Gastrocnemius medialis (tissue), 4 donors: ENCODE measurements around the gene PVALB. TPM values are rescaled to one million over a fixed set of nuclear protein-coding genes. Genes with fewer than 3 reads are reported as not detected.

Experiments used
- ATAC-seq, 2 donors: fragments of 150-250 bp; one replicate each; pipeline ENCODE4 v1.9.1; 2016
- DNase-seq, 2 donors: peaks; one replicate each; pipeline ENCODE4 v3.0.0-alpha.2; 2019
- H3K27ac ChIP-seq, 4 donors: fragments of 200-600 bp; sonication (generic); 1 replicate in 1 of 4; 2 replicates in 3 of 4; pipeline ENCODE4 v1.5.1; 2016 to 2018; ENCODE audit warnings: mild to moderate bottlenecking in 2 of 4, moderate library complexity in 1 of 4
- H3K27me3 ChIP-seq, 3 donors: fragments of 200-600 bp; sonication (generic) in 2 of 3; 1 replicate in 1 of 3; 2 replicates in 2 of 3; pipeline versions ENCODE4 v1.5.1 to v1.6.0; 2016 to 2019; ENCODE audit warnings: mild to moderate bottlenecking in 1 of 3, moderate library complexity in 1 of 3
- H3K36me3 ChIP-seq, 2 donors: fragments of 200-600 bp; sonication (generic) in 1 of 2; one replicate each; pipeline ENCODE4 v1.5.1; 2017 to 2018
- H3K4me1 ChIP-seq, 2 donors: fragments of 200-600 bp; sonication (generic) in 1 of 2; one replicate each; pipeline ENCODE4 v1.5.1; 2016 to 2017; ENCODE audit warnings: mild to moderate bottlenecking in 2 of 2
- H3K4me3 ChIP-seq, 4 donors: fragments of 200-600 bp; sonication (generic) in 3 of 4; 1 replicate in 1 of 4; 2 replicates in 3 of 4; pipeline ENCODE4 v1.5.1; 2016 to 2019; ENCODE audit warnings: mild to moderate bottlenecking in 2 of 4
- H3K9me3 ChIP-seq, 3 donors: fragments of 200-600 bp; sonication (generic) in 2 of 3; 1 replicate in 1 of 3; 2 replicates in 2 of 3; pipeline ENCODE4 v1.5.1; 2016 to 2019
- POLR2A ChIP-seq, 2 donors: fragments of 450-650 bp; IDR thresholded peaks; one replicate each; pipeline ENCODE4 v1.6.1; 2017; ENCODE audit warnings: antibody characterized with exemption in 2 of 2, mild to moderate bottlenecking in 2 of 2, moderate library complexity in 2 of 2
- in situ Hi-C, 4 donors: fragments of 200-750 bp; cut with MboI; loops; one replicate each; pipeline versions ENCODE4 v1.15.0 to v1.8.0; 2017; ENCODE audit warnings: low sequenced_read_pairs in 4 of 4
- intact Hi-C: fragments of 100-400 bp; cut with DNase I; formaldehyde crosslinking; loops from one replicate; pipeline ENCODE4 v1.15.1; 2023; ENCODE audit warnings: low total_unique reads
- total RNA-seq, 4 donors: library from RNA; depleted of rRNA; stranded (reverse); fragments of >200 nt; gene quantifications; one replicate each; pipeline versions ENCODE4 v1.1.0 to v1.2.3, GENCODE V29; 2016

The PVALB gene
- total RNA-seq, 4 donors from 2014 or later, result 1.2 to 4.1 TPM; not detected in 2

DNA sequence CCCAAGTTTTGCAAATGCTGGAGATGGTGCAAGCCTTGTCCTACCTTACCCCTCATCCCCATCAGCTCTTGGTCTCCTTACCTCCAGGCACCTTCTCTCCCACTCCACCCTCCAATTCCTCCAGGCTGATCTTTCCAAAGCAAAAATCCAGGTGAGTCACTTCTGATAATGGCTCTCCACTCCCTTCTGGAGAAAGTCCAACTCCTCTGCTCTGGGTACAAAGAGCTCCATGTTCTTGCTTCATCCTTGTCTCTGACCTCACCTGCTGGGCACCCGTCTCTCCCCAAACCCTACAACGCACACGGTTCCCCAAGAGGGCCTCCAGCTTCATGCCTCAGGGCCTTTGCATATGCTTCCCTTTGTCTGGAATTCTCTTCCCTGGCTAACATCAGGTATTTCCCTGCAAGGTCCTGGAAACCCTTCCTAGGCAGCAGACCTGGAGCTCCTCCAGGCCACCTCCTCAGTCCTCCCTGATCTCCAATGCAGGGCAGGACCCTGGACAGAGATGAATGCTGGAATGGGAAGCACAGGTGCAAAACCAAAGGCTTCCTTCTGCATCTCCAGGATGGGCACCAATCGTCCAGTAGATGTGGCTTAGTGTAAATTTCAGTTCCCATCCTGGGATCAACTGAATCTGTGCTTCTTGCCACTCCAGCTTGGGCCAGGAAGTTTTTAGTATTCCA, 63.6 kb downstream of the PVALB start:
- Histone ChIP-seq H3K4me1 (no peaks in the 10 kb centered on the region), H3K4me3 (no peak overlapping the region), H3K27me3 (peaks cover 18 to 25% (median 20%) of the 10 kb centered on the region in 3 donors), H3K36me3 (no peaks in the 10 kb centered on the region), H3K27ac (no peak overlapping the region), H3K9me3 (no peaks in the 10 kb centered on the region)
- in situ Hi-C loops, result no loop called here
- DNase-seq (no peak), ATAC-seq (no peak)
- intact Hi-C loops, result no loop called here
- TF ChIP-seq POLR2A (IDR thresholded peaks at IDR 0.05), result no peak

Other genes with a start within 250 kb of the PVALB start
- not detected for gene CACNG2, start 113.3 kb downstream of the PVALB start, total RNA-seq
- gene IFT27, start 40.9 kb downstream of the PVALB start, total RNA-seq, result 1 to 10 TPM; 2.4 to 8.3 (median 6.7) TPM
- 1 to 10 TPM; 1.8 to 5.5 (median 2.9) TPM for gene NCF4, start 44.0 kb upstream of the PVALB start, total RNA-seq
- gene CSF2RB, start 96.6 kb upstream of the PVALB start, total RNA-seq, result 1 to 10 TPM; 1.2 to 2.0 (median 1.6) TPM
- 10 to 100 TPM; 42.2 to 66.5 (median 51.9) TPM for gene TST, start 202.4 kb upstream of the PVALB start, total RNA-seq
- 100 to 1,000 TPM; 131 to 161 (median 146) TPM for gene MPST, start 202.7 kb upstream of the PVALB start, total RNA-seq
- gene KCTD17, start 234.7 kb upstream of the PVALB start, total RNA-seq, result 1 to 10 TPM; 1.8 to 3.3 (median 2.6) TPM